K562 (cell line): Measurements from ENCODE around the gene XPC. TPM values are rescaled to one million over a fixed set of nuclear protein-coding genes. Genes with fewer than 3 reads are reported as not detected.

Experiments used
- ATAC-seq: fragments of 200-7000 bp; cut with Tn5 transposase; 3 replicates; pipeline ENCODE4 v1.9.1; 2020; ENCODE audit warnings: moderate library complexity
- BruUV-seq: library from RNA; stranded (reverse); fragments of 400-500 nt; replicated peaks from 2 replicates; lab custom pipeline; 2021; lab: Mats Ljungman, UMichigan
- CTCF ChIA-PET: fragments of 300-600 bp; formaldehyde crosslinking; extraction: SDS; loops from one replicate; lab custom pipeline; 2021; ENCODE audit warnings: low intra/inter-chr PET ratio; lab: Yijun Ruan, JAX
- POLR2A ChIA-PET: fragments of 300-600, 350-650 bp; sonication (Branson Sonifier 250); formaldehyde crosslinking; extraction: SDS; loops from one replicate; lab custom pipeline; 2021; ENCODE audit warnings: antibody characterized with exemption, inconsistent platforms; lab: Yijun Ruan, JAX
- DNase-seq, 4 experiments: peaks; one replicate each; pipeline versions ENCODE4 v3.0.0 to v3.0.0-alpha.2; 2011 to 2018; ENCODE audit warnings: low spot score in 3 of 4, mixed read lengths in 3 of 4; ENCODE audit errors: extremely low read depth in 1 of 4
- FAIRE-seq: peaks from 2 replicates; lab custom pipeline; 2011; peaks lifted over from hg19 to GRCh38; lab: Jason Lieb, UNC
- H2AFZ ChIP-seq: 2 replicates; pipeline ENCODE4 v1.6.0; 2011; ENCODE audit warnings: low read depth, low read length, control low read depth, inconsistent platforms
- H3K27ac ChIP-seq: fragments of 200-600 bp; 3 replicates; pipeline ENCODE4 v1.8.0; 2011; ENCODE audit warnings: low read depth, mild to moderate bottlenecking, control low read depth, inconsistent platforms, low read length, moderate library complexity, mixed read lengths; ENCODE audit errors: extremely low read depth
- H3K27me3 ChIP-seq, 2 experiments: fragments of 300-600 bp in 1 of 2; 2 replicates in 1 of 2; 3 replicates in 1 of 2; pipeline versions ENCODE4 v1.6.0 to v1.8.0; 2011; ENCODE audit warnings: inconsistent platforms in 2 of 2, low read length in 2 of 2, mild to moderate bottlenecking in 1 of 2, mixed read lengths in 1 of 2, moderate library complexity in 1 of 2; ENCODE audit not compliant: control insufficient read depth in 2 of 2, insufficient read depth in 2 of 2
- H3K36me3 ChIP-seq: fragments of 300-600 bp; 3 replicates; pipeline ENCODE4 v1.8.0; 2011; ENCODE audit warnings: mild to moderate bottlenecking, low read length, inconsistent platforms; ENCODE audit not compliant: control insufficient read depth, insufficient read depth
- H3K4me1 ChIP-seq, 2 experiments: fragments of 200-600 bp in 1 of 2; replicated peaks in 1 of 2; 2 replicates in 1 of 2; 3 replicates in 1 of 2; pipeline versions ENCODE4 v1.5.1 to v1.8.0; 2011; ENCODE audit warnings: inconsistent platforms in 2 of 2, low read length in 2 of 2, mild to moderate bottlenecking in 1 of 2, mixed read lengths in 1 of 2, moderate library complexity in 1 of 2; ENCODE audit not compliant: control insufficient read depth in 2 of 2, insufficient read depth in 2 of 2
- H3K4me2 ChIP-seq: 2 replicates; pipeline ENCODE4 v1.6.1; 2011; ENCODE audit warnings: low read length, control low read depth, inconsistent platforms, mixed read lengths; ENCODE audit not compliant: insufficient read depth
- H3K4me3 ChIP-seq: fragments of 200-600 bp; sonication (generic), shearing (Covaris generic); 2 replicates; pipeline ENCODE4 v1.5.1; 2016; ENCODE audit warnings: control low read depth, inconsistent platforms
- H3K79me2 ChIP-seq: fragments of 200-600 bp; 3 replicates; pipeline ENCODE4 v1.8.0; 2011; ENCODE audit warnings: low read length, inconsistent platforms; ENCODE audit not compliant: control insufficient read depth, insufficient read depth
- H3K9ac ChIP-seq, 2 experiments: 2 replicates each; pipeline versions ENCODE4 v1.6.0 to v1.6.1; 2011; ENCODE audit warnings: low read depth in 2 of 2, low read length in 2 of 2, control low read depth in 1 of 2, inconsistent platforms in 1 of 2, mild to moderate bottlenecking in 1 of 2, mixed read lengths in 1 of 2; ENCODE audit not compliant: insufficient read depth in 1 of 2
- H3K9me1 ChIP-seq: one replicate; pipeline ENCODE4 v1.6.0; 2011; ENCODE audit warnings: inconsistent platforms, mild to moderate bottlenecking, low read length, moderate library complexity; ENCODE audit not compliant: control insufficient read depth, insufficient read depth
- H3K9me3 ChIP-seq: replicated peaks from 2 replicates; pipeline ENCODE4 v1.5.1; 2011; ENCODE audit warnings: low read depth, low read length, inconsistent platforms; ENCODE audit not compliant: control insufficient read depth, insufficient read depth
- H4K20me1 ChIP-seq: replicated peaks from 2 replicates; pipeline ENCODE4 v1.6.1; 2011; ENCODE audit warnings: low read length, inconsistent platforms, mixed read lengths; ENCODE audit not compliant: control insufficient read depth, insufficient read depth
- CGGBP1 ChIP-seq: fragments of 250-450 bp; sonication (Bioruptor Pico); IDR thresholded peaks from 2 replicates; pipeline ENCODE4 v1.9.0; 2021; ENCODE audit warnings: mild to moderate bottlenecking
- EGR1 ChIP-seq: fragments of 450-650 bp; conservative IDR thresholded peaks from 2 replicates; pipeline ENCODE4 v1.6.1; 2017; ENCODE audit warnings: mild to moderate bottlenecking
- GTF2E2 ChIP-seq: fragments of 200-800 bp; sonication (Bioruptor generic); IDR thresholded peaks from 2 replicates; pipeline ENCODE4 v1.6.1; 2016; ENCODE audit warnings: missing genetic modification characterization, missing compliant biosample characterization
- HMGN3 ChIP-seq: IDR thresholded peaks from 2 replicates; pipeline ENCODE4 v1.6.1; 2011; ENCODE audit warnings: borderline replicate concordance, low read depth, mild to moderate bottlenecking, mixed read lengths, low read length; ENCODE audit not compliant: insufficient read length; ENCODE audit errors: extremely low read depth
- POLR2A ChIP-seq: fragments of 450-650 bp; conservative IDR thresholded peaks from 2 replicates; pipeline ENCODE4 v1.6.1; 2016
- SOX6 ChIP-seq: fragments of 450-650 bp; IDR thresholded peaks from 2 replicates; pipeline ENCODE4 v1.6.1; 2014; ENCODE audit warnings: mild to moderate bottlenecking
- TBP ChIP-seq: optimal IDR thresholded peaks from 2 replicates; pipeline ENCODE3; 2011; ENCODE audit warnings: low read depth, low read length, improper control_type of control experiment
- ZNF121 ChIP-seq: sonication (generic); formaldehyde crosslinking; conservative IDR thresholded peaks from 2 replicates; pipeline ENCODE4 v1.8.0; 2022; ENCODE audit warnings: missing genetic modification reagents
- WGBS: fragments of 100-300 bp; shearing (Covaris generic); methylation state at CpG from one replicate; pipeline ENCODE4 v1.1.6; 2016; ENCODE audit warnings: low coverage, mixed read lengths; ENCODE audit not compliant: insufficient coverage; ENCODE audit errors: missing lambda C conversion rate; 5-methylcytosine and 5-hydroxymethylcytosine counted together
- in situ Hi-C: fragments of 300-500 bp; cut with MboI; formaldehyde crosslinking; loops from 4 replicates; pipeline ENCODE4 v1.15.0; 2018; ENCODE audit warnings: inconsistent platforms, mixed read lengths
- intact Hi-C: fragments of 100-400 bp; cut with micrococcal nuclease; formaldehyde crosslinking; loops from 2 replicates; pipeline ENCODE4 v1.14.2; 2022
- polyA plus RNA-seq, 8 experiments: library from polyadenylated mRNA; depleted of rRNA in 4 of 8; stranded (reverse) in 5 of 8; unstranded in 3 of 8; fragments of >200 nt; fragmentation: Nextera tagmentation in 2 of 8; fragmentation: Illumina TruSeq in 1 of 8; extraction: Ambion mirVana in 2 of 8; extraction: Trizol in 1 of 8; gene quantifications; 2 replicates each; pipeline versions ENCODE4 v1.2.1 to v1.2.3, GENCODE V29; 2011 to 2014; ENCODE audit warnings: inconsistent platforms in 1 of 8, missing spikeins in 1 of 8
- total RNA-seq, 7 experiments: library from RNA; depleted of rRNA in 6 of 7; stranded (reverse); fragments of >200 nt in 6 of 7; fragmentation: Illumina TruSeq in 2 of 7; extraction: Trizol in 2 of 7; gene quantifications; 2 replicates each; pipeline versions ENCODE4 v1.2.1 to v1.2.3, GENCODE V29; 2011 to 2021; ENCODE audit warnings: low replicate concordance in 1 of 7
- TF ChIP-seq, protein P1 (sequence below), 2 experiments: IDR thresholded peaks in 1 of 2; conservative IDR thresholded peaks in 1 of 2; 2 replicates each; pipeline ENCODE4 v1.6.1; 2016; ENCODE audit warnings: low read depth in 2 of 2, mild to moderate bottlenecking in 1 of 2, missing compliant biosample characterization in 1 of 2, missing genetic modification characterization in 1 of 2, moderate library complexity in 1 of 2
- TF ChIP-seq, protein P2 (sequence below): sonication (generic); formaldehyde crosslinking; IDR thresholded peaks from 2 replicates; pipeline ENCODE4 v1.8.1; 2023; ENCODE audit warnings: mild to moderate bottlenecking, missing genetic modification reagents
- TF ChIP-seq, protein P3 (sequence below): fragments of 250-450 bp; sonication (Bioruptor Pico); IDR thresholded peaks from 2 replicates; pipeline ENCODE4 v1.5.0; 2021; ENCODE audit warnings: mild to moderate bottlenecking, borderline replicate concordance
- TF ChIP-seq, protein P4 (sequence below), 3 experiments: IDR thresholded peaks in 2 of 3; conservative IDR thresholded peaks in 1 of 3; 2 replicates each; pipeline ENCODE4 v1.5.1; 2011 to 2012; ENCODE audit warnings: low read length in 3 of 3, mild to moderate bottlenecking in 3 of 3, control low read depth in 2 of 3, improper control_type of control experiment in 1 of 3, inconsistent platforms in 1 of 3, low read depth in 1 of 3, mixed read lengths in 1 of 3, moderate library complexity in 1 of 3; ENCODE audit not compliant: insufficient read depth in 2 of 3

Gene XPC
- total and polyA plus RNA-seq, 9 of the 15 experiments (the other 6 are each of a cell fraction or from before 2014, with no cell fraction given) = 3.8 to 54.7 (median 41.3) TPM

DNA sequence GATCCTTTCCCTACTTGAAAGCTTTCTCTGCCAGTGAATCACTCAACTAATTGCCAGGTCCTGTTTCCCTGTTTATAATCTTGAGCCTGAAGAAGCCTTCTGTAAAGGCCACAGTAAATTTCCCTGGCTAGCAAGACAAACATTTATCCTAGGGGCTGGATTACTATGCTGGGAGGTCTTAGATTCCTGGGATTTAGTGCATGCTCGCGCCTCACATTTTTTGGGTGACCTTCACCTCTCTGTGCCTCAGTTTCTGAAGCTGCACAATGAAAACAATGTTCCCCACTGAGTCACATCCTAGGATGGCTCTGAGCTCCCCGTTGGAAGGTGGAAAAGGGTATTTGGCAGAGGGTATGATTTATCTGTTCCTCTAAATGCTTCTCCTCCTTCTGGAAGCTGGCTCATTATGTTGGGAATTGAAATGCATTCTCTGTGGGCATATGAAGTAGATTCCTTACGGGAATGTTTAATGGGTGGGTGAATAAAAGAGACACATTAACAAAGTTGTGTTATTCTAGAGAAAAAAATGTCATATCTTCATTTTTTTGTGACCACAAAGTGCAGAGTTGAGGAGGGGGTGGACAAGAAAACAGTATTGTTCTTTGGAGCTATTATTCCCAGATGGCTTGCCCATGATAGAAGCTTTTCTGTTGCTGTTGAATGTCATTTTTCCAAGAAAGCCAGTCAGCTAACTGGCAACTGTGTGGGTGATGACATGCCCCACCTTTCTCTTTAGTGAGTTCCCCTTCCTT is 32.6 kb upstream of the XPC start:
- H3K4me2 ChIP-seq = peak overlapping the region; percentile 9; the same call in 1 of the 2 replicates
- TF ChIP-seq CGGBP1 (CRISPR knock-in tag) = no peak
- TF ChIP-seq, protein P1, sequence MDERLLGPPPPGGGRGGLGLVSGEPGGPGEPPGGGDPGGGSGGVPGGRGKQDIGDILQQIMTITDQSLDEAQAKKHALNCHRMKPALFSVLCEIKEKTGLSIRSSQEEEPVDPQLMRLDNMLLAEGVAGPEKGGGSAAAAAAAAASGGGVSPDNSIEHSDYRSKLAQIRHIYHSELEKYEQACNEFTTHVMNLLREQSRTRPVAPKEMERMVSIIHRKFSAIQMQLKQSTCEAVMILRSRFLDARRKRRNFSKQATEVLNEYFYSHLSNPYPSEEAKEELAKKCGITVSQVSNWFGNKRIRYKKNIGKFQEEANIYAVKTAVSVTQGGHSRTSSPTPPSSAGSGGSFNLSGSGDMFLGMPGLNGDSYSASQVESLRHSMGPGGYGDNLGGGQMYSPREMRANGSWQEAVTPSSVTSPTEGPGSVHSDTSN (CRISPR knock-in tag; IDR thresholded peaks at IDR 0.05; ENCODE audit: low read depth) = no peak
- TF ChIP-seq, protein P1 (tag; conservative IDR thresholded peaks at IDR 0.05; ENCODE audit: low read depth) = 0 out of 2 replicates have a peak, but pooled peaks have one; percentile 6
- no peak for TF ChIP-seq GTF2E2 (tag)
- TF ChIP-seq SOX6 = peak; percentile 83
- peak; percentile 32; the same call in 1 of the 2 replicates for TF ChIP-seq EGR1
- TF ChIP-seq, protein P2, sequence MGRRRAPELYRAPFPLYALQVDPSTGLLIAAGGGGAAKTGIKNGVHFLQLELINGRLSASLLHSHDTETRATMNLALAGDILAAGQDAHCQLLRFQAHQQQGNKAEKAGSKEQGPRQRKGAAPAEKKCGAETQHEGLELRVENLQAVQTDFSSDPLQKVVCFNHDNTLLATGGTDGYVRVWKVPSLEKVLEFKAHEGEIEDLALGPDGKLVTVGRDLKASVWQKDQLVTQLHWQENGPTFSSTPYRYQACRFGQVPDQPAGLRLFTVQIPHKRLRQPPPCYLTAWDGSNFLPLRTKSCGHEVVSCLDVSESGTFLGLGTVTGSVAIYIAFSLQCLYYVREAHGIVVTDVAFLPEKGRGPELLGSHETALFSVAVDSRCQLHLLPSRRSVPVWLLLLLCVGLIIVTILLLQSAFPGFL (CRISPR knock-in tag) = 0 out of 2 replicates have a peak, but pooled peaks have one; percentile 17
- TF ChIP-seq, protein P3, sequence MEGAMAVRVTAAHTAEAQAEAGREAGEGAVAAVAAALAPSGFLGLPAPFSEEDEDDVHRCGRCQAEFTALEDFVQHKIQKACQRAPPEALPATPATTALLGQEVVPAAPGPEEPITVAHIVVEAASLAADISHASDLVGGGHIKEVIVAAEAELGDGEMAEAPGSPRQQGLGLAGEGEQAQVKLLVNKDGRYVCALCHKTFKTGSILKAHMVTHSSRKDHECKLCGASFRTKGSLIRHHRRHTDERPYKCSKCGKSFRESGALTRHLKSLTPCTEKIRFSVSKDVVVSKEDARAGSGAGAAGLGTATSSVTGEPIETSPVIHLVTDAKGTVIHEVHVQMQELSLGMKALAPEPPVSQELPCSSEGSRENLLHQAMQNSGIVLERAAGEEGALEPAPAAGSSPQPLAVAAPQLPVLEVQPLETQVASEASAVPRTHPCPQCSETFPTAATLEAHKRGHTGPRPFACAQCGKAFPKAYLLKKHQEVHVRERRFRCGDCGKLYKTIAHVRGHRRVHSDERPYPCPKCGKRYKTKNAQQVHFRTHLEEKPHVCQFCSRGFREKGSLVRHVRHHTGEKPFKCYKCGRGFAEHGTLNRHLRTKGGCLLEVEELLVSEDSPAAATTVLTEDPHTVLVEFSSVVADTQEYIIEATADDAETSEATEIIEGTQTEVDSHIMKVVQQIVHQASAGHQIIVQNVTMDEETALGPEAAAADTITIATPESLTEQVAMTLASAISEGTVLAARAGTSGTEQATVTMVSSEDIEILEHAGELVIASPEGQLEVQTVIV (CRISPR knock-in tag) = 0 out of 2 replicates have a peak, but pooled peaks have one; percentile 30
- TF ChIP-seq TBP = no peak
- no peak for TF ChIP-seq ZNF121 (CRISPR knock-in tag)
- TF ChIP-seq, protein P4, sequence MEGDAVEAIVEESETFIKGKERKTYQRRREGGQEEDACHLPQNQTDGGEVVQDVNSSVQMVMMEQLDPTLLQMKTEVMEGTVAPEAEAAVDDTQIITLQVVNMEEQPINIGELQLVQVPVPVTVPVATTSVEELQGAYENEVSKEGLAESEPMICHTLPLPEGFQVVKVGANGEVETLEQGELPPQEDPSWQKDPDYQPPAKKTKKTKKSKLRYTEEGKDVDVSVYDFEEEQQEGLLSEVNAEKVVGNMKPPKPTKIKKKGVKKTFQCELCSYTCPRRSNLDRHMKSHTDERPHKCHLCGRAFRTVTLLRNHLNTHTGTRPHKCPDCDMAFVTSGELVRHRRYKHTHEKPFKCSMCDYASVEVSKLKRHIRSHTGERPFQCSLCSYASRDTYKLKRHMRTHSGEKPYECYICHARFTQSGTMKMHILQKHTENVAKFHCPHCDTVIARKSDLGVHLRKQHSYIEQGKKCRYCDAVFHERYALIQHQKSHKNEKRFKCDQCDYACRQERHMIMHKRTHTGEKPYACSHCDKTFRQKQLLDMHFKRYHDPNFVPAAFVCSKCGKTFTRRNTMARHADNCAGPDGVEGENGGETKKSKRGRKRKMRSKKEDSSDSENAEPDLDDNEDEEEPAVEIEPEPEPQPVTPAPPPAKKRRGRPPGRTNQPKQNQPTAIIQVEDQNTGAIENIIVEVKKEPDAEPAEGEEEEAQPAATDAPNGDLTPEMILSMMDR (IDR thresholded peaks at IDR 0.05 in 2 of 3, conservative IDR thresholded peaks at IDR 0.05 in 1 of 3; ENCODE audit: insufficient read depth in 2 of 3, low read depth in 1 of 3, low read length in 3 of 3) = no peak
- no peak for TF ChIP-seq POLR2A
- TF ChIP-seq HMGN3 = no peak

More for the DNA sequence above, 32.6 kb upstream of the XPC start:
- ChIA-PET CTCF (no interaction called here), POLR2A (interaction anchor here (1.2 to 5.4 kb wide), 4 partner anchors 7 to 35 kb away, joined by 3 to 22 read pairs (median 22); no protein-coding TSS in a partner anchor)
- no peaks in the 10 kb centered on the region for H3K9me1 ChIP-seq
- BruUV-seq = no TSS peak
- peak overlapping the region; percentile 18; the same call in 1 of the 3 replicates for H3K27ac ChIP-seq
- H4K20me1 ChIP-seq = no peaks in the 10 kb centered on the region
- peak overlapping the region; percentile 58 for H2AFZ ChIP-seq
- H3K9me3 ChIP-seq = no peaks in the 10 kb centered on the region
- DNase-seq (no peak), ATAC-seq (no peak), FAIRE-seq (no peak)
- H3K9ac ChIP-seq = no peak overlapping the region; a peak in 1 of 4 replicates
- no peaks in the 10 kb centered on the region for H3K27me3 ChIP-seq
- peaks cover 32 to 61% of the 10 kb centered on the region in 2 experiments for H3K4me1 ChIP-seq
- no peaks in the 10 kb centered on the region for H3K36me3 ChIP-seq
- H3K4me3 ChIP-seq = no peak overlapping the region
- 65% methylated on average over 4 of the region's 4 CpGs for WGBS
- in situ Hi-C loops (no loop called here), intact Hi-C loops (no loop called here)
- H3K79me2 ChIP-seq = no peaks in the 10 kb centered on the region
